ENCODE data around the gene ARL5B.

Gene ARL5B

GRCh38 chr10:18718991-18719390 is 59.8 kb downstream of the ARL5B start:
- no peak for DNase-seq

GRCh38 chr10:18719811-18720210 is 60.6 kb downstream of the ARL5B start:
- no peak for DNase-seq

- no peak for DNase-seq
Measured at GRCh38 chr10:18721067-18721466, 61.8 kb downstream of the ARL5B start.

- DNase-seq, result no peak
Measured at GRCh38 chr10:18723801-18724200, 64.6 kb downstream of the ARL5B start.
